ENCODE results near the gene CYP27A1.
A peak's percentile ranks its signal among the peaks of the same experiment; 100 is the strongest.

CYP27A1 gene

DNA sequence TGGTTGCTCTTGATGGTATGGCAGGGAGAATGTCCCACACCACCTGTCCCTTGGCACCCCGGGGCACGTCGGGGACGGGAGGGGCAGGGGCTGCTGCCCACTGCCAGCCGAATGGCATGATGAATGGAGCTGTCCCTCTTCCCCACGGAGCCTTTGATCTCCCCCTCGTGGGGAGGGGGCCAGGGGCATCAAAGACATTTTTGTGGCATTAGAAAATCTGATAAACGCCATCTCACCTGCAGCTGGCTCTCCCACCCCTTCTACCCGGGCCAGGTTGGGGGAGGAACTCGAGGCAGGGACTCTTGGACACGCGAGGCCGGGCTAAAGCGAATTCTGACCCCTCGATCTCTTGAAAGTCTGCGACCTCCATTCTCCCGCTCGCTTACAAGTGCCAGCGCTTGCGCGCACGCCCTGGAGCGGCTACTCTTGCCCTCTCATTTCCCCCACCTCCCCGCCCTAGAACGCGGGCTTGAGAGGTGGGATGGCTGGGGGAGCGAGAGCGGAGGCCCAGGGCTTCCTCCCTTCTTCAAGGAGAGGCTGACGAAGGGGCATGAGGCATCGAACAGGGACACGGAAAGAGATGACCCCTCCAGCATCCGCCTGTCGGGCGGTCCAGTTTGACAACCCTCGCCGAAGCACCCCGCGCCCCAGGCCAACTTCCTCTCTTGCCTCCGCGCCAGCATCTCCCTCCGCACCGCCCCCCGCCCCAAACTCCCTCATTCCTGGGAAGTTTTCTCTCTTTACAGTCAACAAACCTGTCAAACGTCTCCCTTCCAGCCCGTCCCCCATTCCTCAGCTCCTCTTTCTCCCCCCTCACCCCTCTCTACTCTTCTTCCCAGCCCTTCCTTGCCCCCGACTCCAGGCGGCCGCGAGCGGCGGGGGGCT is 77.0 kb downstream of the CYP27A1 start:
- TF ChIP-seq, protein P1, sequence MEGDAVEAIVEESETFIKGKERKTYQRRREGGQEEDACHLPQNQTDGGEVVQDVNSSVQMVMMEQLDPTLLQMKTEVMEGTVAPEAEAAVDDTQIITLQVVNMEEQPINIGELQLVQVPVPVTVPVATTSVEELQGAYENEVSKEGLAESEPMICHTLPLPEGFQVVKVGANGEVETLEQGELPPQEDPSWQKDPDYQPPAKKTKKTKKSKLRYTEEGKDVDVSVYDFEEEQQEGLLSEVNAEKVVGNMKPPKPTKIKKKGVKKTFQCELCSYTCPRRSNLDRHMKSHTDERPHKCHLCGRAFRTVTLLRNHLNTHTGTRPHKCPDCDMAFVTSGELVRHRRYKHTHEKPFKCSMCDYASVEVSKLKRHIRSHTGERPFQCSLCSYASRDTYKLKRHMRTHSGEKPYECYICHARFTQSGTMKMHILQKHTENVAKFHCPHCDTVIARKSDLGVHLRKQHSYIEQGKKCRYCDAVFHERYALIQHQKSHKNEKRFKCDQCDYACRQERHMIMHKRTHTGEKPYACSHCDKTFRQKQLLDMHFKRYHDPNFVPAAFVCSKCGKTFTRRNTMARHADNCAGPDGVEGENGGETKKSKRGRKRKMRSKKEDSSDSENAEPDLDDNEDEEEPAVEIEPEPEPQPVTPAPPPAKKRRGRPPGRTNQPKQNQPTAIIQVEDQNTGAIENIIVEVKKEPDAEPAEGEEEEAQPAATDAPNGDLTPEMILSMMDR (IDR thresholded peaks at IDR 0.05; ENCODE audit: poor library complexity, severe bottlenecking), result no peak
- Histone ChIP-seq H3K9me3 (ENCODE audit: severe bottlenecking) (no peaks in the 10 kb centered on the region), H3K36me3 (ENCODE audit: low read depth) (no peaks in the 10 kb centered on the region), H3K4me3 (ENCODE audit: severe bottlenecking) (no peak overlapping the region), H3K27ac (ENCODE audit: poor library complexity, severe bottlenecking) (no peak overlapping the region), H3K27me3 (ENCODE audit: insufficient read depth, poor library complexity, severe bottlenecking) (peaks cover 38% of the 10 kb centered on the region), H3K4me1 (ENCODE audit: insufficient read depth, poor library complexity, severe bottlenecking) (peaks cover 4% of the 10 kb centered on the region)
- ATAC-seq (ENCODE audit: low read depth), result no peak
- no peak for DNase-seq (ENCODE audit: low spot score)

DNA sequence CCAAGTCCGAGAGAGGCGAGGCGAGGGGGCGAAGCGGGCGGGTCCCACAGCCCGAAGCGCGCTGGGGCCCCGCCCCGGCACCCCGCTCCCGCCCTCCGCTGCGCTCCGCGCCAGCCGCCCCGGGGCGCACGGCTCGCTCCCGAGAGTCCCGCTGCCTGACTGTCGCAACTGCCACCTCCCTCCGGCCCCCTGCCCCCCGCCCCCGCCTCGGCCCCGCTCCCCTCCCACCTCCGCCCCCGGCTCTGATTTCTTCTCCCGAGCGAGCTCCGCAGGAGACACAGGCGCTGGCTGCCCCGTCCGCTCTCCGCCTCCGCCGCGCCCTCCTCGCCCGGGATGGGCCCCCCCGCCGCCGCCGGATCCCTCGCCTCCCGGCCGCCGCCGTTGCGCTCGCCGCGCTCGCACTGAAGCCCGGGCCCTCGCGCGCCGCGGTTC is 77.6 kb downstream of the CYP27A1 start, which contains the start of gene WNT6:
Gene WNT6, plus strand, starts transcription at position 250 of the 432 bp plus-strand sequence. CDS start 233 bp downstream, outside the sequence.
- no peak within 1 kb of the TSS for H3K27ac ChIP-seq (ENCODE audit: poor library complexity, severe bottlenecking)
- H3K27me3 ChIP-seq (ENCODE audit: insufficient read depth, poor library complexity, severe bottlenecking), result peaks cover 38% of the 10 kb centered on the region
- ATAC-seq (ENCODE audit: low read depth) (no peak; the same call in 2 of the 3 replicates), DNase-seq (ENCODE audit: low spot score) (no peak)
- TF ChIP-seq, protein P1 (IDR thresholded peaks at IDR 0.05; ENCODE audit: poor library complexity, severe bottlenecking), result no peak
- peak within 1 kb of the TSS; percentile 31 for H3K4me3 ChIP-seq (ENCODE audit: severe bottlenecking)
- H3K36me3 ChIP-seq (ENCODE audit: low read depth), result no peaks in the 10 kb centered on the region
- no peaks in the 10 kb centered on the region for H3K9me3 ChIP-seq (ENCODE audit: severe bottlenecking)
- H3K4me1 ChIP-seq (ENCODE audit: insufficient read depth, poor library complexity, severe bottlenecking), result peaks cover 4% of the 10 kb centered on the region

DNA sequence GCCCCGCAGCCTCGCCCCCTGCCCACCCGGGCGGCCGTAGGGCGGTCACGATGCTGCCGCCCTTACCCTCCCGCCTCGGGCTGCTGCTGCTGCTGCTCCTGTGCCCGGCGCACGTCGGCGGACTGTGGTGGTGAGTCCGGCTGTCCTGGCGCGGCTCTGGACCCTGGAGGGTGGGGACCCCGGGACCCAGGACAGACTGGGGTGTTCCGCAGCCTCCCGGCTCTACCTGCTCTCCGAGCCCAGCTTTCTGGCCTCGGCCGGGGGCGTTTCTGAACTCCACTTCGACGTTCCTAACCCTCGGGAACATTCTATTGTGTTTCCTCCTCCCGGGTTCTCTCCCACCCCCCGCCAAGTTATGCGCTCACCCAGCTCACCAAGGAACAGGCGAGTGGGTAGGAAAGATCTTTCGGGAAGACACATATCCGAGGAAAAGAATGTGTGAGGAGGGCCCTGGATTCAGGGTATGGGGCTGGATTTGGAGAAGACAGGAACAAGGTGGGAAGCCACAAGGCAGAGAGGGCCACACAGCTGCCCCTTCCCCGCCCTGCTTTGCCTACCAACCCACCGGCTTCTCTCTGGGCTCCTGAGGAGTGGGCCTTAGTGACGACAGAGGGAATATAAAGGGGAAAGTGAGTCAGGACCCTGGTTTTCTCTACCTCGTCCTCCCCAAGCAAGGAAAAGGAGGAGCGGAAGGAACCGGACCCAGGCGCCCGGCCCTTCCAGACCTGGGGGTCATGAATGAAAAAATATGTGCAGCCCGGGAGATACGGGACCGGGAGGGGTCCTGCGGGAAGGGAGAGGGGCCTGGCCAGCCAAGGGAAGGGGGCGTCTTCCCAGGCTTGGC is 78.3 kb downstream of the CYP27A1 start:
- peak overlapping the region; percentile 31 for H3K4me3 ChIP-seq (ENCODE audit: severe bottlenecking)
- H3K27me3 ChIP-seq (ENCODE audit: insufficient read depth, poor library complexity, severe bottlenecking), result peaks cover 38% of the 10 kb centered on the region
- ATAC-seq (ENCODE audit: low read depth), result no peak; the same call in 2 of the 3 replicates

DNA sequence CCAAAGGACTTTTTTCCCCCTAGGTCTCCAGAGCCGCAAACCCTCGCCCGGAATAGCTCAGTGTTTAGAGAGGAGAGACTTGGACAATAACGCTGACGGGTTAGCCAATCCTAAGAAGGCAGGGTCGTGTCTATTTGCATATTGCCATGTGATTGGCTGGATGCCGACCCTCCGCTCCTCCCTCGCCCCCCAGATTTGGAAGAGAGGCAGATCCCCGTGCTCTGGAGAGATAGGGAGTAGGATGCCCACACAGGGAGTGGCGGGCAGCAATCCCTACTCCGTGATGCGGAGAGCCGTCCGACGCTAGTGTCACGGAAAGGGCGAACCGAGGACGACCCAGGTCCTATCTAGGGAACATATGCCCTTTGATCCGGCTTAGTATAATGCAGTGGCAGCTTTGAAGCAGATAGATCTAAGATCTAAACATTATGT is 79.0 kb downstream of the CYP27A1 start:
- DNase-seq (ENCODE audit: low spot score), result no peak
- no peak overlapping the region for H3K4me3 ChIP-seq (ENCODE audit: severe bottlenecking)
- peaks cover 38% of the 10 kb centered on the region for H3K27me3 ChIP-seq (ENCODE audit: insufficient read depth, poor library complexity, severe bottlenecking)
- TF ChIP-seq, protein P1 (IDR thresholded peaks at IDR 0.05; ENCODE audit: poor library complexity, severe bottlenecking), result no peak
- ATAC-seq (ENCODE audit: low read depth), result peak; percentile 72
- H3K4me1 ChIP-seq (ENCODE audit: insufficient read depth, poor library complexity, severe bottlenecking), result peaks cover 4% of the 10 kb centered on the region
- no peak overlapping the region for H3K27ac ChIP-seq (ENCODE audit: poor library complexity, severe bottlenecking)
- H3K36me3 ChIP-seq (ENCODE audit: low read depth), result no peaks in the 10 kb centered on the region
- H3K9me3 ChIP-seq (ENCODE audit: severe bottlenecking), result no peaks in the 10 kb centered on the region

More for the DNA sequence above, 78.3 kb downstream of the CYP27A1 start:
- Histone ChIP-seq H3K4me1 (ENCODE audit: insufficient read depth, poor library complexity, severe bottlenecking) (peaks cover 4% of the 10 kb centered on the region), H3K27ac (ENCODE audit: poor library complexity, severe bottlenecking) (no peak overlapping the region), H3K36me3 (ENCODE audit: low read depth) (no peaks in the 10 kb centered on the region), H3K9me3 (ENCODE audit: severe bottlenecking) (no peaks in the 10 kb centered on the region)
- TF ChIP-seq, protein P1 (IDR thresholded peaks at IDR 0.05; ENCODE audit: poor library complexity, severe bottlenecking), result no peak
- DNase-seq (ENCODE audit: low spot score), result no peak
